Mesodermal cell (in vitro differentiated cells): ENCODE measurements around the gene CDC42SE2. TPM values are rescaled to one million over a fixed set of nuclear protein-coding genes. Genes with fewer than 3 reads are reported as not detected.

ENCODE experiments used
- H3K27ac ChIP-seq: 2 replicates; pipeline ENCODE4 v1.7.0; 2013; ENCODE audit warnings: mild to moderate bottlenecking, low read depth, low read length, moderate library complexity; ENCODE audit not compliant: severe bottlenecking
- H3K36me3 ChIP-seq: 2 replicates; pipeline ENCODE4 v1.7.1; 2013; ENCODE audit warnings: mild to moderate bottlenecking, low read length, moderate library complexity; ENCODE audit not compliant: control insufficient read depth, insufficient read depth
- H3K4me1 ChIP-seq: one replicate; pipeline ENCODE4 v1.7.1; 2013; ENCODE audit warnings: mild to moderate bottlenecking, low read length; ENCODE audit not compliant: insufficient read depth, control insufficient read depth, poor library complexity, severe bottlenecking
- H3K4me3 ChIP-seq: 2 replicates; pipeline ENCODE4 v1.7.0; 2013; ENCODE audit warnings: low read length, control low read depth, mild to moderate bottlenecking; ENCODE audit not compliant: insufficient read depth, poor library complexity, severe bottlenecking; ENCODE audit errors: extremely low read depth
- H3K9me3 ChIP-seq: 2 replicates; pipeline ENCODE4 v1.7.1; 2013; ENCODE audit warnings: mild to moderate bottlenecking, low read length, moderate library complexity; ENCODE audit not compliant: control insufficient read depth
- WGBS, 2 experiments: methylation state at CpG; one replicate each; pipeline ENCODE4 v1.1.5; 2013; ENCODE audit warnings: missing lambda C conversion rate in 2 of 2; ENCODE audit not compliant: insufficient coverage in 2 of 2; 5-methylcytosine and 5-hydroxymethylcytosine counted together
- polyA plus RNA-seq, 2 experiments: library from polyadenylated mRNA; stranded (reverse); fragments of 50-300 nt; gene quantifications; one replicate each; pipeline ENCODE4 v1.2.3, GENCODE V29; 2013

The CDC42SE2 gene, protein sequence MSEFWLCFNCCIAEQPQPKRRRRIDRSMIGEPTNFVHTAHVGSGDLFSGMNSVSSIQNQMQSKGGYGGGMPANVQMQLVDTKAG
- polyA plus RNA-seq (2013, experiment 1 of 2) = 17.5 TPM
- 17.8 TPM for polyA plus RNA-seq (2013, experiment 2 of 2)

DNA sequence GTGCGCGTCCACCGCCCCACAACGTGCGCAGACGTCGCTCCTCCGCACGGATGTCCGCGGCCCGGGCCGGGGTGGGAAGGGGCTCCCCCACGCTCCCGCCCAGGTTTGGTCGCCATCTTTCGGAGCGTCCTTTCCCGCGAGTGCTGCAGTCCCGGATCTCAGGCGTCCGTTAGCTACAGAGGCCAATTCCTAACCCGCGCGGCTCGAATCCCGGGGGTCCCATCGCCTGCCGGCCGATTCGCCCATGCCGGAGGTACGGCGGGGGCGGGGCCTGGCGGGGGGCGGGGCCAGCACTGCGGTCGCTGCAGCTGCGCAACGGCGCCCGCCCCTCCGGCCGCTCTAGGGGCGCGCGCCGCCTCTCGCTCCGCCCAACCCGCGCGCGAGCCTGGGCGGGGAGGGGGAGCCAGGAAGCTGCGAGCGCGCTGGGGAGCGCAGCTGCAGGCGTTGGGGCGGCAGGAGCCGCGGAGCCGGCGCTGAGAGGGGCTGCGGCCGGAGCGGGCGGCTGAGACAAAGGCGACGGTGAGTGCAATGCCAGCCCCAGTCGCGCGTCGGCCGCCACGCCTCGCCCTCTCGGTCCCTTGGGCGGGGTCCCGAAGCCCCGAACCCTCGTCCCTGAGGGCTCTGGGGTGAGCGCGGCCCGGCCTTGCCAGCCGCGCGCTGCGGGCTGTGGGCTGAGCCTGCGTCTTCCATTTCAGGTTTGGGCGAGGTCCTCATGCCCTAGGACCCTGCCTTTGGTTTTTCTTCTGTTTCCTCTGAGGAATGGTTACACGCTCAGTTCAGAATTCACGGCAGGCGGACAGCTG is at the start of gene CDC42SE2:
CDC42SE2 (plus strand) TSS at position 406 of the 803 bp plus-strand sequence. CDS start 95,441 bp downstream, outside the sequence.
- no peaks in the 10 kb centered on the region for H3K9me3 ChIP-seq
- peak within 1 kb of the TSS; percentile 87 for H3K27ac ChIP-seq
- peak within 1 kb of the TSS; percentile 79 for H3K4me3 ChIP-seq
- WGBS, 2 experiments = 0 to 1% methylated on average over 63 to 66 of the region's 97 CpGs
- peaks cover 5% of the 10 kb centered on the region for H3K4me1 ChIP-seq
- H3K36me3 ChIP-seq = no peaks in the 10 kb centered on the region

DNA sequence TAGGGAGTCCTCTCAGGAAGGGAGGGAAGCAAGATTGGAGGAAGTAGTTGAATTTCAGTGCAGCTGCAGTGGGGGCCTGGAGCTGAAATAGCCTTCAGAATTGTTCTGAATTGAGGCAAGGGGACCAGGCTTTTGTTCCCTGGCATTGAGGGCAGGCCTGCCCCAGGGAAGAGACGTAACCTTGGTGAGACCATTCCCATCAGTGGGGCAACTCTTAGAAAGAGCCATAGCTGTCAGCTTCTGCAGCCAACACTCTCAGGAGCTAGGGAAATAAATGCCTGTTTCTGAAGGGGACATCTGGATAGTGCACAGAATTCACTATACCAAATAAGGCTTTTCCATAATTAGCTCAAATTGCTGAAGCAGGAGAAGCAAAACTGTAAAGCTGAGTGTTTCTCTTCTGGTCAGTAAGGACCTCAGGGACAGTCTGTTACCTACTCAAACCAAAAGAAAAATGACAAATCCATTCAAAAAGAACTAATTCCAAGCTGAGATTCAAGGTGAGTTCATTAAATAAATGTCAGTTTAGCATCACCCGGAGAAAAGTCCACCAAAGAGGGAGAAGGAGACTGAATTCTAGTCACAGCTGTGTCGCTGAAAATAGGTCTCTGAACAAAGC is 49.1 kb upstream of the CDC42SE2 start:
- Histone ChIP-seq H3K4me3 (no peak overlapping the region), H3K4me1 (no peaks in the 10 kb centered on the region), H3K36me3 (no peaks in the 10 kb centered on the region), H3K27ac (no peak overlapping the region), H3K9me3 (no peaks in the 10 kb centered on the region)
- 91 to 94% methylated on average over 2 to 3 of the region's 3 CpGs for WGBS, 2 experiments

DNA sequence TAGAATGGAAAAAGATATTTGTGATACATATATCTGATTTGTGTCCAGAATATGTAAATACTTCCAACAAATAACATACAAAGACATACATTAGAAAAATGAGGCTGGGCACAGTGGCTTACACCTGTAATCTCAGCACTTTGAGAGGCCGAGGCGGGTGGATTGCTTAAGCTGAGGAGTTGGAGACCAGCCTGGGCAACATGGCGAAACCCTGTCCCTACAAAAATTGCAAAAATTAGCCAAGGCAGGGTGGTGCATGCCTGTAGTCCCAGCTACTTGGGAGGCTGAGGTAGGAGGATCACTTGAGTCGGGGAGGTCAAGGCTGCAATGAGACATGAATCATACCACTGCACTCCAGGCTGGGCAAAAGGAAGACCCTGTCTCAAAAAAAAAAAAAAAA is 46.1 kb upstream of the CDC42SE2 start:
- Histone ChIP-seq H3K9me3 (no peaks in the 10 kb centered on the region), H3K36me3 (no peaks in the 10 kb centered on the region), H3K4me3 (no peak overlapping the region), H3K27ac (no peak overlapping the region), H3K4me1 (no peaks in the 10 kb centered on the region)
- WGBS, 2 experiments = 88 to 91% methylated on average over 3 to 4 of the region's 4 CpGs

DNA sequence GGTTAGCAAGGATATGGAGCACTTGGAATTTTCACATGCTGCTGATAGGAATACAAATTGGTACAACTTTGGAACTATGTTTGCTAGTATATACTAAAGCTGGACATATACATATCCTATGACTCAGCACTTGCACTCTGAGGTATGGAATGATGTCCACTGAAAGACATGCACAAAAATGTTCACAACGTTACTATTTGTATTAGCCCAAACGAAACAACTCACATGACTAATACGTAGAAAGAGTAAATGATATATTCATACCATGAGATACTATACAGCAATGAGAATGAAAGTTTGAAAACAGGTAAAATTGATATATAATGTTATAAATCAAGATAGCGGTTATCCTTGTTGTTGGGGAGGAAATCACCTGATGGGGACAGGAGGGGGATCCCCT is 45.5 kb upstream of the CDC42SE2 start:
- H3K4me3 ChIP-seq = no peak overlapping the region
- no peaks in the 10 kb centered on the region for H3K9me3 ChIP-seq
- H3K4me1 ChIP-seq = no peaks in the 10 kb centered on the region
- H3K36me3 ChIP-seq = no peaks in the 10 kb centered on the region
- H3K27ac ChIP-seq = no peak overlapping the region
- WGBS, 2 experiments = 100% methylated on average over 1 of the region's 4 CpGs; no CpG with 5 or more reads in 1 of the 2 experiments

DNA sequence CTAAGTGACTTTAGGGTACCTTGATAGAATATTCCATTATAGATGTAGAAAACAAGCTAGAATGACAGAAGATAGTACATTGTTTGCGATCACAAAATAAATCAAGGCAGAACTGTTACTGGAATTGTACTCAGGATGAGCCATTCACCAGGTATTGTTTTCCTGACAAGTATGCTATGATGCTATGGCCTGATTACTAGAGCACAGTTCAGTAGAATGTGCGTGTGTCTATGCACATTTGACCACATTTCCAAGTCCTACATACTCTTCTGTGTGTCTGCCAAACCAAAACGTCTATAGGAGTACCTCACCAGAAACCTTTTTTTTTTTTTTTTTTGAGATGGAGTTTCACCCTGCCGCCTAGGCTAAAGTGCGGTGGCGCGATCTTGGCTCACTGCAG is 43.3 kb upstream of the CDC42SE2 start:
- WGBS, 2 experiments = 76 to 80% methylated on average over 2 of the region's 7 CpGs
- Histone ChIP-seq H3K36me3 (no peaks in the 10 kb centered on the region), H3K9me3 (no peaks in the 10 kb centered on the region), H3K27ac (no peak overlapping the region), H3K4me1 (no peaks in the 10 kb centered on the region), H3K4me3 (no peak overlapping the region)

DNA sequence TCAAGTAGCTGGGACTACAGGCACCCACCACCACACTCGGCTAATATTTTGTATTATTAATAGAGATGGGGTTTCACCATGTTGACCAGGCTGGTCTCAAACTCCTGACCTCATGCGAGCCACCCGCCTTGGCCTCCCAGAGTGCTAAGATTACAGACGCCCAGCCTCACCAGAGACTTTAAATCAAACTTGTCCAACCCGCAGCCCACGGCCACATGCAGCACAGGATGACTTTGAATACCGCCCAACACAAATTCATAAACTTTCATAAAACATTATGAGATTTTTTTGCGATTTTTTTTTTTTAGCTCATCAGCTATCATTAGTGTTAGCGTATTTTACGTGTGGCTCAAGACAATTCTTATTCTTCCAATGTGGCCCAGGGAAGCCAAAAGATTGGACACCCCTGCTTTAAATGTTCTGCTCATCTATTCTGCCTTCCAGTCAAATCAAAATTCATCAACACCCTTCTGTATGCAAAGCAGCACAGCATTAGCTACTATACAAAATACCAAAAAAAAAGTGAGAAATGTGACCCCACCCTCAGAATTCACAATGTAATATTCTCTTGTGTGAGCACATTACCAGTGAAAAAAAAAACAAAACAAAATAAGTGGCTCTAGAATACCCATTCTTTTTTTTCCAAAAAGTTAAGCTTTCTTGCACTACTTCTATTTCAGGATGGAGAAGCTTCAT is 42.7 kb upstream of the CDC42SE2 start:
- H3K4me3 ChIP-seq = no peak overlapping the region
- WGBS, 2 experiments = 91 to 96% methylated on average over 7 of the region's 10 CpGs
- H3K9me3 ChIP-seq = no peaks in the 10 kb centered on the region
- no peaks in the 10 kb centered on the region for H3K36me3 ChIP-seq
- H3K27ac ChIP-seq = no peak overlapping the region
- no peaks in the 10 kb centered on the region for H3K4me1 ChIP-seq

DNA sequence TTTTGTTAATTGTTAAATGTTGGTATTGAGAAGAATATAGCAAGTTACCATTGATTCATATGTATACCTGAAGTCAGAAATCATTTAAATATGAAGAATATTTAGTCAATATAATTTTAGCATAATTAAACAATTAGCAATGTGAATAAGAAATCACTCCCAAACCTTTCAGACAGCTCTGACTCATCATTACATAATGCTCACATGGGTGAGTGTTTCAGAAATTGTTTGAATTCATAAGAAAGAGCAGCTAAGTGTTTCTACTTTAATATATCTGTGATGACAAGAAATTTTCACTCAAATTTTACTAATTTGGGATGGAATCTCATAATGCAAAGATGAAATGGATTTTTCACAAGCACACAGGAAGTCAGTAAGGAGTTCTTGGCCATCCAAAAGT is 42.0 kb upstream of the CDC42SE2 start:
- H3K4me1 ChIP-seq = no peaks in the 10 kb centered on the region
- no peak overlapping the region for H3K4me3 ChIP-seq
- no peaks in the 10 kb centered on the region for H3K9me3 ChIP-seq
- H3K27ac ChIP-seq = no peak overlapping the region
- H3K36me3 ChIP-seq = no peaks in the 10 kb centered on the region

DNA sequence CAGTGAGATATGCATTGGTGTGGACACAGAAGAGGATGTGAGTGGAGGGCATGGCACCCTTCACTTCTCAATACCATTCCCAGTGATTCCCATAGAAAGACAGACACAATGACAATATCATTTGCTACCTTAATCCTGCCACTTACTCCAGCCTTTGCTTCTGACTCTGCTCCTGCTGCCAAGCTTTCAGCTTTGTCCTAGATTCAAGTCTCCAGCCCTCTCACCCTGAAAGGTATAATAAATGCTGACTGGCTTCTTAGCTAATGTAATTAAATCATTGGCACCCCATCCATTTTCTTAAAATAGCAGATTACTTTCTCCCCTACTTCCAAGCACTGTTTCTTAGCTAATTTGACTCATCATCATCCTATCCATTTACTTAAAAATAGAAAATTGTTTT is 41.1 kb upstream of the CDC42SE2 start:
- Histone ChIP-seq H3K4me3 (no peak overlapping the region), H3K9me3 (no peaks in the 10 kb centered on the region), H3K4me1 (no peaks in the 10 kb centered on the region), H3K36me3 (no peaks in the 10 kb centered on the region), H3K27ac (no peak overlapping the region)

DNA sequence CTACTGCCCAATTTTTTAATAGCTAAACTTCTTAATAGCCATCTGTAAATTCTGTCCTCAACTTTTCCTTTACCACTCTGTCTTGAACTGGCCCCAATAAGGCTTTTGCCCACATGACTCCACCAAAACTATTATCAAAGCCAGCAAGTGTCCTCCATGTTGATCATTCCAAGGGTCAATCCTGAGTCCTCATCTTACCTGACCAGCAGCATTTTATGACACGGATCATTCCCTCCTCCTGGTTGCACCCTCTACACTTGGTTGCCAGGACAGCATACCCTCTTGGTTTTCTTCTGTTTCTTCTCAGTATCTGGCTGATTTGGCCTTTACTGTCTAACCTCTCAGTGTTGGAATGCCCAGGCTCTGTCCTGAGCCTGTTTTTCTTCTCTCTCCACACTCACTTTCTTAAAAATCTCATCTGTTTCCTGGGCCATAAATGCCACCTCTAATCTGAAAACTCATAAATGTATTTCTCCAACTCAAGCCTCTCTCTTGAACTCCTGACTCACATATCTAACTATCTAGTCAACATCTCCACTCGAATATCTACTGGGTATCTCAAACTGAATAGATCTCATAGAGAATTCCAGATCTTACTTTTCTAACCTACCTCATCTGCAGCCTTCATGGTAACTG is 40.0 kb upstream of the CDC42SE2 start:
- 80% methylated on average over 2 of the region's 2 CpGs for WGBS, 2 experiments
- H3K9me3 ChIP-seq = no peaks in the 10 kb centered on the region
- H3K4me1 ChIP-seq = no peaks in the 10 kb centered on the region
- no peak overlapping the region for H3K27ac ChIP-seq
- H3K4me3 ChIP-seq = no peak overlapping the region
- H3K36me3 ChIP-seq = no peaks in the 10 kb centered on the region

DNA sequence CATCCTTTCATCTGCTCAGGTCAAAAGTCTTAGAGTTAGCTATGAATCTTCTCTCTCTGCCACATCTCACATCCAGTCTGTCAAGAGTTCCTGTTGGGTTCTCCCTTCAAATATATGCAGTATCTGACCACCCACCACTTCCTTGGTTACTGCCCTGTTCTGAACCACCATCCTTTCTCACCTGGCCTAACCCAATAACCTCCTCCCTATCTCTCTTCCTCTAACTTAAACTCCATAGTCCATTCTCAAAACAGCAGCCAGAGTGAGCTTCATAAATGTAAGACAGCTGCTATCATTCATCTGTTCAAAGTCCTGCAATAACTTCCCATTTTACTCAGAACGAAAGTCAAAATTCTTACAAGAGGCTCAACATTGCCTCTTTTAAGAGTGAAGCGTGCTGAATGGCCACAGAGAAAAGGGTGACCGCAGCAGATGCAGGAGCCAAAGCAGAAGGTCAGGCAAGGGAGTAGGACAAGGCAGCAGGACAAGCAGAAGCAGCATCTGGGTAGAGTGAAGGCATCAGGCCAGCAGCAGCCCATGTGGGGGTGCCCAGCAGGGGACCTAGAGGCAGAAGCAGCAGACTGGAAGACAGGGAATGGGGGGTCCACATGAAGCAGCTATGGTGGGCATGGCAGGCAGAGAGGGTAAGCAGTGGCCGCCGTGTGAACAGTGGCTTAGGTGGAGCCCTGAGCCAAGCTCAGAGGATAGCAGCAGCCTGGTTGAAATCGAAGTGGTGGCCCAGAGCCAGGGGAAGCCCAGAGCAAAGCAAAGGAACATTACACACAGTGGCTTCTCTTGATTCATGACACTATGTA is 39.3 kb upstream of the CDC42SE2 start:
- Histone ChIP-seq H3K4me3 (no peak overlapping the region), H3K4me1 (no peaks in the 10 kb centered on the region), H3K9me3 (no peaks in the 10 kb centered on the region), H3K36me3 (no peaks in the 10 kb centered on the region), H3K27ac (no peak overlapping the region)
- WGBS, 2 experiments = 90 to 96% methylated on average over 5 to 6 of the region's 6 CpGs
